Measurements from ENCODE around the gene OR1M1.
A peak's percentile ranks its signal among the peaks of the same experiment; 100 is the strongest.

OR1M1 gene

GRCh38 chr19:9140159-9140874 is 53.5 kb downstream of the OR1M1 start, which contains the start of gene ZNF317:
Gene ZNF317 (plus strand): TSS chr19:9140397. CDS start chr19:9156017, 15,620 bp downstream.
- DNase-seq (ENCODE audit: extremely low spot score): peak; percentile 90
- no peak for TF ChIP-seq CTCF (IDR thresholded peaks at IDR 0.05; ENCODE audit: control extremely low read depth, extremely low read depth, low read depth, missing control alignments)
- ChIA-PET POLR2A (interaction anchor here (0.6 kb wide), 1 partner anchor 627 kb away, joined by 3 read pairs; no protein-coding TSS in a partner anchor), CTCF (no interaction called here)

DNA sequence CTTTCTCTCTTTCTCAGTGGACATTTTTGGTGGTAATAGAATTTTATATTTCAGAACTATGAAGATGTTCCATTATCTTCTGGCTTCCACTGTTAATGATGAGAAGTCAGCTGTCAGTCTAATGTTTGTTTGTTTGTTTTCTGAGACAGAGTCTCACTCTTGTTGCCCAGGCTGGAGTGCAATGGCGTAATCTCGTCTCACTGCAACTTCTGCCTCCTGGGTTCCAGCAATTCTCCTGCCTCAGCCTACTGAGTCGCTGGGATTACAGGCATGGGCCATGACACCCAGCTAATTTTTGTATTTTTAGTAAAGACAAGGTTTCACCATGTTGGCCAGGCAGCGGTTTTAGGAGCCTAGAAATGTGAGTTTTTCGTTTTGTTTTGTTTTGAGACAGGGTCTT is 58.1 kb downstream of the OR1M1 start:
- no peak for TF ChIP-seq CTCF (IDR thresholded peaks at IDR 0.05; ENCODE audit: control extremely low read depth, extremely low read depth, low read depth, missing control alignments)
- POLR2A ChIA-PET: no interaction called here
- CTCF ChIA-PET: no interaction called here
- DNase-seq (ENCODE audit: extremely low spot score): no peak
